Measurements from ENCODE around the gene TBC1D10A. TPM values are rescaled to one million over a fixed set of nuclear protein-coding genes. Genes with fewer than 3 reads are reported as not detected.

Gene TBC1D10A
- total RNA-seq, 1 experiment from 2014 or later, result 8.4 TPM

GRCh38 chr22:30318799-30319419, 7.8 kb downstream of the TBC1D10A start:
- Histone ChIP-seq H3K27ac (ENCODE audit: low read depth, low read length, poor library complexity, severe bottlenecking) (no peak overlapping the region), H3K27me3 (replicated peaks; ENCODE audit: insufficient read depth, low read depth, low read length, poor library complexity) (no peaks in the 10 kb centered on the region), H3K4me1 (ENCODE audit: insufficient read depth, low read length, poor library complexity, severe bottlenecking) (no peaks in the 10 kb centered on the region), H3K9me3 (ENCODE audit: low read depth, low read length, poor library complexity, severe bottlenecking) (no peaks in the 10 kb centered on the region), H3K36me3 (ENCODE audit: insufficient read depth, low read length, poor library complexity, severe bottlenecking) (no peaks in the 10 kb centered on the region), H3K4me3 (ENCODE audit: low read depth, low read length, poor library complexity, severe bottlenecking) (no peak overlapping the region)
- no TSS peak for BruUV-seq (replicated peaks)
- POLR2A ChIA-PET (ENCODE audit: low non-redundant PET), result no interaction called here
- intact Hi-C loops (cut with micrococcal nuclease; ENCODE audit: unreplicated experiment), result no loop called here
- DNase-seq (ENCODE audit: low spot score), result no peak
- TF ChIP-seq EZH2 (IDR thresholded peaks at IDR 0.05; ENCODE audit: borderline replicate concordance, low read depth, low read length, poor library complexity, severe bottlenecking), result no peak
- CTCF ChIA-PET, result no interaction called here

DNA sequence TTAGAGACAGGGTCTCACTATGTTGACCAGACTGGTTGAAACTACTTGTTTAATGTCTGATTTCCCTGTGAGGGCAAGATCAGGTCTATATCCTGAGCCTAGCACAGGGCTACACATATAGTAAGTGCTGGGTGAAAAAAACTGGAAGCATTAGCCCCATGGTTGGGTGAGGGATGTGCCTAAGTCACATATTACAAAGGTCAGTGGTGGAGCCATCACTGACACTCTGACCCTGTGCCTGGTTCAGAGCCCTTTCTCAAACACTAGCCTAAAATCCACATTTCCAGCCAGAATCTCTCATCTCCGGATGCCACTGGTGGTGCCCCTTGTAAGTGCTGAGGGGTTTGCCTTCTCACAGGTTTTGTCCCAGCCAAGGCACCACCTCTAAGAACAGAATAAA, 9.0 kb downstream of the TBC1D10A start:
- Histone ChIP-seq H3K4me3 (ENCODE audit: low read depth, low read length, poor library complexity, severe bottlenecking) (no peak overlapping the region), H3K4me1 (ENCODE audit: insufficient read depth, low read length, poor library complexity, severe bottlenecking) (no peaks in the 10 kb centered on the region), H3K9me3 (ENCODE audit: low read depth, low read length, poor library complexity, severe bottlenecking) (no peaks in the 10 kb centered on the region), H3K27ac (ENCODE audit: low read depth, low read length, poor library complexity, severe bottlenecking) (no peak overlapping the region), H3K27me3 (replicated peaks; ENCODE audit: insufficient read depth, low read depth, low read length, poor library complexity) (no peaks in the 10 kb centered on the region), H3K36me3 (ENCODE audit: insufficient read depth, low read length, poor library complexity, severe bottlenecking) (no peaks in the 10 kb centered on the region)
- TF ChIP-seq EZH2 (IDR thresholded peaks at IDR 0.05; ENCODE audit: borderline replicate concordance, low read depth, low read length, poor library complexity, severe bottlenecking), result no peak
- TF ChIP-seq, protein P1, sequence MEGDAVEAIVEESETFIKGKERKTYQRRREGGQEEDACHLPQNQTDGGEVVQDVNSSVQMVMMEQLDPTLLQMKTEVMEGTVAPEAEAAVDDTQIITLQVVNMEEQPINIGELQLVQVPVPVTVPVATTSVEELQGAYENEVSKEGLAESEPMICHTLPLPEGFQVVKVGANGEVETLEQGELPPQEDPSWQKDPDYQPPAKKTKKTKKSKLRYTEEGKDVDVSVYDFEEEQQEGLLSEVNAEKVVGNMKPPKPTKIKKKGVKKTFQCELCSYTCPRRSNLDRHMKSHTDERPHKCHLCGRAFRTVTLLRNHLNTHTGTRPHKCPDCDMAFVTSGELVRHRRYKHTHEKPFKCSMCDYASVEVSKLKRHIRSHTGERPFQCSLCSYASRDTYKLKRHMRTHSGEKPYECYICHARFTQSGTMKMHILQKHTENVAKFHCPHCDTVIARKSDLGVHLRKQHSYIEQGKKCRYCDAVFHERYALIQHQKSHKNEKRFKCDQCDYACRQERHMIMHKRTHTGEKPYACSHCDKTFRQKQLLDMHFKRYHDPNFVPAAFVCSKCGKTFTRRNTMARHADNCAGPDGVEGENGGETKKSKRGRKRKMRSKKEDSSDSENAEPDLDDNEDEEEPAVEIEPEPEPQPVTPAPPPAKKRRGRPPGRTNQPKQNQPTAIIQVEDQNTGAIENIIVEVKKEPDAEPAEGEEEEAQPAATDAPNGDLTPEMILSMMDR (conservative IDR thresholded peaks at IDR 0.05; ENCODE audit: low read depth, low read length), result no peak
- no peak for DNase-seq (ENCODE audit: low spot score)
- CTCF ChIA-PET, result no interaction called here
- BruUV-seq (replicated peaks), result no TSS peak
- intact Hi-C loops (cut with micrococcal nuclease; ENCODE audit: unreplicated experiment), result no loop called here
- POLR2A ChIA-PET (ENCODE audit: low non-redundant PET), result interaction anchor here (0.5 kb wide), 1 partner anchor 122 kb away, joined by 8 read pairs; no protein-coding TSS in a partner anchor

GRCh38 chr22:30315962-30316576, 10.7 kb downstream of the TBC1D10A start:
- TF ChIP-seq, protein P1 (conservative IDR thresholded peaks at IDR 0.05; ENCODE audit: low read depth, low read length), result no peak
- TF ChIP-seq EZH2 (IDR thresholded peaks at IDR 0.05; ENCODE audit: borderline replicate concordance, low read depth, low read length, poor library complexity, severe bottlenecking), result no peak
- no peaks in the 10 kb centered on the region for H3K36me3 ChIP-seq (ENCODE audit: insufficient read depth, low read length, poor library complexity, severe bottlenecking)
- H3K4me3 ChIP-seq (ENCODE audit: low read depth, low read length, poor library complexity, severe bottlenecking), result no peak overlapping the region
- intact Hi-C loops (cut with micrococcal nuclease; ENCODE audit: unreplicated experiment), result no loop called here
- ChIA-PET CTCF (no interaction called here), POLR2A (ENCODE audit: low non-redundant PET) (no interaction called here)
- no TSS peak for BruUV-seq (replicated peaks)
- no peaks in the 10 kb centered on the region for H3K27me3 ChIP-seq (replicated peaks; ENCODE audit: insufficient read depth, low read depth, low read length, poor library complexity)
- no peak overlapping the region for H3K27ac ChIP-seq (ENCODE audit: low read depth, low read length, poor library complexity, severe bottlenecking)
- no peaks in the 10 kb centered on the region for H3K9me3 ChIP-seq (ENCODE audit: low read depth, low read length, poor library complexity, severe bottlenecking)
- no peaks in the 10 kb centered on the region for H3K4me1 ChIP-seq (ENCODE audit: insufficient read depth, low read length, poor library complexity, severe bottlenecking)
- no peak for DNase-seq (ENCODE audit: low spot score)

DNA sequence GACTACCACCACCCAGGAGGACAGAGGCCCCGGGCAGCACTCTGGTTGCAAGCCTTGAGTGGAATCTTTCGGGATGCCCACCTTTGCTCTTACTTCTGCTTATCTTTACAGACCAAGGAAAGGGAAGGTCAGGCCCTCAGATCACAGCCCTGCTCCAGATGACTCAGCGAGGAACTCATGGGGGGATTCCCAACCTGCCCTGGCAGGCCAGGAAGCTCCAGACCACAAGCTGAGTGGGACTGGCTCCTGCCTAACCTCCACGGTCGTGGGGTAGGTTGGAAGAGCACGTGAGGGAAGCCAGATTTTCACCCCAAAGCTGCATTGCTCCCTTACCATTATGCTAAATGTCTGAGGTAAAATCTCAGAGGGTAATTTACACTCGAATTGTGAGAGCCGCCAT, 11.8 kb downstream of the TBC1D10A start:
- BruUV-seq (replicated peaks), result no TSS peak
- H3K4me3 ChIP-seq (ENCODE audit: low read depth, low read length, poor library complexity, severe bottlenecking), result no peak overlapping the region
- no peaks in the 10 kb centered on the region for H3K36me3 ChIP-seq (ENCODE audit: insufficient read depth, low read length, poor library complexity, severe bottlenecking)
- no peak for DNase-seq (ENCODE audit: low spot score)
- POLR2A ChIA-PET (ENCODE audit: low non-redundant PET), result no interaction called here
- intact Hi-C loops (cut with micrococcal nuclease; ENCODE audit: unreplicated experiment), result no loop called here
- no peak overlapping the region for H3K27ac ChIP-seq (ENCODE audit: low read depth, low read length, poor library complexity, severe bottlenecking)
- no peaks in the 10 kb centered on the region for H3K4me1 ChIP-seq (ENCODE audit: insufficient read depth, low read length, poor library complexity, severe bottlenecking)
- no peaks in the 10 kb centered on the region for H3K9me3 ChIP-seq (ENCODE audit: low read depth, low read length, poor library complexity, severe bottlenecking)
- no peak for TF ChIP-seq EZH2 (IDR thresholded peaks at IDR 0.05; ENCODE audit: borderline replicate concordance, low read depth, low read length, poor library complexity, severe bottlenecking)
- TF ChIP-seq, protein P1 (conservative IDR thresholded peaks at IDR 0.05; ENCODE audit: low read depth, low read length), result no peak
- CTCF ChIA-PET, result no interaction called here
- H3K27me3 ChIP-seq (replicated peaks; ENCODE audit: insufficient read depth, low read depth, low read length, poor library complexity), result no peaks in the 10 kb centered on the region
